ENCODE results near the gene SHC3.

Gene SHC3

DNA sequence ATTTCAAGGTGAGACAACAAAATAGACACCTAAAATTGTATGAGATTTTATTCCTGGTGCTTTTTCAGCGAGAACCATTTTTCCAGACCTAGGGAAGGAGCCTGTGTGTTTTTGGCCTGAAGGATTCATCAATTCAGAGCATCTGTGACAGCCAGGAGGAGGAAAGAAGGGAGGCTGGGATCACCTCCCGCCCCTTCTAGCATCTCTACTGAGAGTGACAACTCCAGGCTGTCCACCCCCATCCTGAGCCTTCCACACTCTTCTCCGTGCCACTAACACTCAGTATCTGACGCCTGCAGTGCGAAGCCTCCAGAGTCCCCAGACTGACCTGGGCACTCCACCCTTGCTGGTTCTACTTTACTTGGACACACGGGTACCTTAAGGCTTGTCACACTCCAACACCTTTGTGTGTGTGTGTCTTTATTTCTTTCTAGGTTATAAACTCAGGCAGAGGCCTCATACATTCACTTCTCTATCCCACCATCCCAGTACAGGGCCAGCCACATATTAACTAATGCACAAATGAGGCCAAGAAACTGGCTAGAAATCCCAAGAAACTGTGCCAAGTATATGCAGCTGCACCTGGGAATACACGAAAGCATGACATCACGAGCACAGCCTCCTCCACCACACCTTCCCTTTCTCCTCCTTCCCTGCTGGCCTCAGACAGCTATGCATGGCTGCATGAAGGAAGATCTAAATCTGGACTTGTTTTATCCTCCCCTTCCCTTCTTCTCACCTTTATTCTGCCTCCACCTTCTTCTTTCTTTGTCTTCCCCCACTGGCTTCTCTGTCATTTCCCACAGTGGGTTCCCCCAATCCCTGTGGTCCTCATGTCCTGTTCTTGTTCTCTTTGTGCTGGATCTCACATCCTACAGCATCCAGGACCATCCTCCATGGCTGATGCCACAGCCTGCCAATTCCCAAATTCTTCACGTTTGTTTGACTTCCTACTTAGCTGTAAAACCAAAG is 171.3 kb downstream of the SHC3 start:
- in situ Hi-C loops (cut with HindIII; ENCODE audit: low sequenced_read_pairs), result loop anchor here (25.0 kb wide), 1 partner anchor 420 kb away; no protein-coding TSS in a partner anchor

DNA sequence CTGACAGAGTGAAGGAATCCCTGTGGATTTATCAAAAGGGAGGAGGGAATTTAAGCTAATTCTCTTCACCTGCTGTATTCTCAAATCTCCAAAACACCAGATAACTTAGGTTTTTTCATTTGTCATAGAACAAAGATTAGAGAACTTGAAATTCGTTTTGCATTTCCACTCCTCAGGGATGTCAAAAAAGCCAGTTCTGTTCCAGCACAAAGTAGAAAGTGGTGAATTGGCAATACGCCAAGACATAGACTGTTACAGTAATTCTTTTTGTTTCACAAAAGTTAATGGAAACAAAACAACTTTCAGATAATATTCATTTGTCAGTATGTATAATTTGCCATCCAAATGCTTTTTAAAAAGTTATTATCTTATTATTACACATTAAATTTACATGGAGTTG is 172.4 kb downstream of the SHC3 start:
- in situ Hi-C loops (cut with HindIII; ENCODE audit: low sequenced_read_pairs), result loop anchor here (25.0 kb wide), 1 partner anchor 419 kb away; no protein-coding TSS in a partner anchor

DNA sequence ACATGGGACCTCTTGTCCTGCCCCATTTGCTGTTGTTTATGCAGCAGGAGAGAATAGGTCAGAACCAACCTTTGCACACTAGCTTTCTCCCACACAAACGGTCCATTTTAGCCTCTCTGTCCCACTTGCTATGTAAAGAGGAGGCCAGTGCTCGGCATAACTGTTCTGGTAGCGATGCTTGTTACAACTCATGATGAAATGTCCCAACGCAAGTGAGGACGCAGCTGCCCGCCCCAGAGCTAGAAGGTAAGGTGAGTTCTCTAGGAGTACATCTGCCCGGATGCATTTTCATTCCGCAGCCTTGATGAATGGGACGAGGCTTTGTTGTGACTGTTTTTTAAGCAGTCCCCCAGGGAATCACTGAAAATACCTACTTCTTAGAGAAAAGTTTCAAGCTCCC is 173.3 kb downstream of the SHC3 start:
- in situ Hi-C loops (cut with HindIII; ENCODE audit: low sequenced_read_pairs), result loop anchor here (25.0 kb wide), 1 partner anchor 418 kb away; no protein-coding TSS in a partner anchor

DNA sequence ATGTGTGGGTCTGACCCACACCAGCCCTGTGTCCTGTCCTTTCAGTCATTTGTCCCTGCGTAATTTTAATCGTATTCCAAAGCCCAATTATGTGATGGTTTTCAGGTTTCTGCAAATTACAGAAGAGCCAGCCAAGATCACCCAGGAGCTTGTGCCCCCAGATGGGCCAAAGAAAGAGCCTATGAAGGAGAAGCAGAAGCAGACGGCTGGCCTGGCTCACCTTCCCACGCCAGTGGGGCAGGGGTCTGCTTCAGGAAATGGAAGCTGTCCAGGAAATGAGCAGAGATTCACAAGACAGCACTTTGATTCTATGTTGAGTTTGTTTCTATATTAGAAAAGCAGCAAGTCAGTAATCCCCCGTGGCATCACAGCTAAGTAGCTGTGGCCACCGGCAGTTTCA is 175.6 kb downstream of the SHC3 start:
- in situ Hi-C loops (cut with HindIII; ENCODE audit: low sequenced_read_pairs), result loop anchor here (25.0 kb wide), 1 partner anchor 416 kb away; no protein-coding TSS in a partner anchor

DNA sequence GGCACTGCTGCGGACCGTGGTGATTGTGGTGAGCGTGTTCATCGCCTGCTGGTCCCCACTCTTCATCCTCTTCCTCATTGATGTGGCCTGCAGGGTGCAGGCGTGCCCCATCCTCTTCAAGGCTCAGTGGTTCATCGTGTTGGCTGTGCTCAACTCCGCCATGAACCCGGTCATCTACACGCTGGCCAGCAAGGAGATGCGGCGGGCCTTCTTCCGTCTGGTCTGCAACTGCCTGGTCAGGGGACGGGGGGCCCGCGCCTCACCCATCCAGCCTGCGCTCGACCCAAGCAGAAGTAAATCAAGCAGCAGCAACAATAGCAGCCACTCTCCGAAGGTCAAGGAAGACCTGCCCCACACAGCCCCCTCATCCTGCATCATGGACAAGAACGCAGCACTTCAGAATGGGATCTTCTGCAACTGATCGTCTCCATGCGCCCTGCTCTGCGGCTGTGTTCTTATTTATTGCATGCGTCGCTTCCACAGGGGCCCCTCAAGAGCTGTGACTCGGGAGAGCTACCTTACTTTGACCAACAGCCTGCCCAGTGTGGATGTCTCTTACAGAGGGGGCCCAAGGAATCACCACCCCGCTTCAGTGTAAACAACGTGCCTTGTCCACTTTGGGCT is 176.6 kb downstream of the SHC3 start:
- in situ Hi-C loops (cut with HindIII; ENCODE audit: low sequenced_read_pairs), result loop anchor here (25.0 kb wide), 1 partner anchor 415 kb away; no protein-coding TSS in a partner anchor

DNA sequence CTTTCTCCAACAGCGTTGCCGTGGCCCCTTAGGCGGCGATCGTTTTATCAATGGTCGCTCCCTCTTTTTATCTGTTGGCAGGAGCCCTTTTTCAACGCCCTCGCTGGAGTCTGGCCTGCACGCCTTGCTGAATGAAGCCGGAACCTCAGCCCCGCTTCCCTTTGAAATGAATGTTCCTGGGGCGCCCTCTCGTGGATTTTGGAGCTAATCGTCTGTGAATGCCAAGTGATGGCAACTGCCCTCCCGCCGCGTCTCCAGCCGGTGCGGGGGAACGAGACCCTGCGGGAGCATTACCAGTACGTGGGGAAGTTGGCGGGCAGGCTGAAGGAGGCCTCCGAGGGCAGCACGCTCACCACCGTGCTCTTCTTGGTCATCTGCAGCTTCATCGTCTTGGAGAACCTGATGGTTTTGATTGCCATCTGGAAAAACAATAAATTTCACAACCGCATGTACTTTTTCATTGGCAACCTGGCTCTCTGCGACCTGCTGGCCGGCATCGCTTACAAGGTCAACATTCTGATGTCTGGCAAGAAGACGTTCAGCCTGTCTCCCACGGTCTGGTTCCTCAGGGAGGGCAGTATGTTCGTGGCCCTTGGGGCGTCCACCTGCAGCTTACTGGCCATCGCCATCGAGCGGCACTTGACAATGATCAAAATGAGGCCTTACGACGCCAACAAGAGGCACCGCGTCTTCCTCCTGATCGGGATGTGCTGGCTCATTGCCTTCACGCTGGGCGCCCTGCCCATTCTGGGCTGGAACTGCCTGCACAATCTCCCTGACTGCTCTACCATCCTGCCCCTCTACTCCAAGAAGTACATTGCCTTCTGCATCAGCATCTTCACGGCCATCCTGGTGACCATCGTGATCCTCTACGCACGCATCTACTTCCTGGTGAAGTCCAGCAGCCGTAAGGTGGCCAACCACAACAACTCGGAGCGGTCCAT is 177.4 kb downstream of the SHC3 start:
- in situ Hi-C loops (cut with HindIII; ENCODE audit: low sequenced_read_pairs), result loop anchor here (25.0 kb wide), 1 partner anchor 414 kb away; no protein-coding TSS in a partner anchor

- in situ Hi-C loops (cut with HindIII; ENCODE audit: low sequenced_read_pairs), result loop anchor here (25.0 kb wide), 1 partner anchor 413 kb away; no protein-coding TSS in a partner anchor
These were observed 178.2 kb downstream of the SHC3 start for GRCh38 chr9:89000371-89000781.

DNA sequence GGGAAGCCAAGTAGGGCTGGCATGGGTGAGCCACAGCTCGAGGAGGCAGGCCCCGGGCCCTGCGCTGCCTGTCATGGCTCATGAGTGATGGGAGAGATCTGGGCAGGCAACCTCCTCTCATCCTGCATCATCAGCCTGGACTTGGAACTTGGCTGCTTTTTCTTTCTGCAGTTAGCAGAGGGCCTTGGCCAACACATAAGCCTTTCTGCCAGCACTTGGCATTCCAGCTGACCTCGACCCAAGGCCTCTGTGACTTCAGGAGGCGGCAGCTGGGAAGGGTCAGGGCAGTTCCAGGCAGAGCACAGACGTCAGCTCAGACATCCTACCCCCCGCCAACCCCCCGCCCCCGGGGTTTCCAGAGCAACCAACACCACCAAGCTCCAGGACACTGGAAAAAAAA is 179.7 kb downstream of the SHC3 start:
- in situ Hi-C loops (cut with HindIII; ENCODE audit: low sequenced_read_pairs), result no loop called here

DNA sequence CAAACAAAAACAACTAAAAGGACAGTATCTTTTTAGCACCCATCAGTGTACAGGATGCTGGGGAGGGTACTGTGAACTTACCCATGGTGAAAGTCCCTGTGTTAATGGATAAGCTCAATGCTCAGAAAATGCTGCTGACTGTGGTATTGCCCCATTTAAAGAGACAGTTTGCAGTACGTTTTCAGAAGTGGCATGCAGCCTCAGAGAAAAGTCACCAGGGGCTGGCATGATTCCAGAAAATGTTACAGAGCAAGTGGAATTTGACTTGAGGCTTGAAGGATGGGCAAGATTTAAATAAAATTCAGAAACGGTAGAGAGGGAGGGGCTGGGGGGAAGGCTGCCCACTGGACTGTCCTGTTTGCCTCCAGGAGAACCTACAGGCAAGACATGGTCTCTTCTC is 180.1 kb downstream of the SHC3 start:
- in situ Hi-C loops (cut with HindIII; ENCODE audit: low sequenced_read_pairs), result no loop called here

GRCh38 chr9:88997646-88998045 is 181.0 kb downstream of the SHC3 start:
- in situ Hi-C loops (cut with HindIII; ENCODE audit: low sequenced_read_pairs), result no loop called here

GRCh38 chr9:88996921-88997235 is 181.7 kb downstream of the SHC3 start:
- in situ Hi-C loops (cut with HindIII; ENCODE audit: low sequenced_read_pairs), result no loop called here

- in situ Hi-C loops (cut with HindIII; ENCODE audit: low sequenced_read_pairs), result no loop called here
These were observed 182.3 kb downstream of the SHC3 start for GRCh38 chr9:88996046-88996920.

- in situ Hi-C loops (cut with HindIII; ENCODE audit: low sequenced_read_pairs), result no loop called here
These were observed 183.0 kb downstream of the SHC3 start for GRCh38 chr9:88995627-88996026.

GRCh38 chr9:88995200-88995577 is 183.4 kb downstream of the SHC3 start:
- in situ Hi-C loops (cut with HindIII; ENCODE audit: low sequenced_read_pairs), result no loop called here

DNA sequence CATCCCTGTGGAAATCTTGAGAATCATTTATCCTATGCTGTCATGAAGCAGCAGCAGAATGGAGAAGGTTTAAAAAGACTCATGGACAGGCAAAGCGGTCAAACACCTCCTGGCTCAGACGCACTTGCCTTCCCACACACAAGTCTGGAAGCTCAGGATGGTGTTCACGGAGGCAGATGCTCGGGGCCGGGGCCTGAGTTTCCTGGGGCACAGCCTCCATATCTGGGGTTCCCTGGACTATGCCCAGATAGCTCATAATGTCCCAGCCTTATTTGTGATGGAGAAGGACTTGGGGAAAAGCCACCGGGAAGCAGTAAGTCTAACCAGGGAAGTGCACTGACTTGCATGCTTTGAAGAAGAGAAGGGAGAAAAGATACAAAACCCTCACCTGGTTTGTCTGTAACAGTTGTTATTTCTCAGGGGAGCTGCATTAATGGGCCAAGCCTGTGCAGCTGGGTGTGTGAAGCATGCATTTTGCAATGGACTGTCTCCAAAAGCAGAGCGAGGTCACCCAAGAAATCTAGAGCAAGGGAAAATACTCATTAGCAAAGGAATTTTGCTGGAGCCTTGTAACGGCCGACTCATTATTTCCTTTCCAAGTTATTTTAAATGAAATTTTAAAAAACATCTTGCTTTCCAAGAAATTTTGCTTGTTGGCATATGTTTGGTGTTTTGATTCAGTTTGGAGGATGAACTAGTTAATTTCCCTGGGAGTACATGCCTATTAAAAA is 184.0 kb downstream of the SHC3 start:
- in situ Hi-C loops (cut with HindIII; ENCODE audit: low sequenced_read_pairs), result no loop called here

DNA sequence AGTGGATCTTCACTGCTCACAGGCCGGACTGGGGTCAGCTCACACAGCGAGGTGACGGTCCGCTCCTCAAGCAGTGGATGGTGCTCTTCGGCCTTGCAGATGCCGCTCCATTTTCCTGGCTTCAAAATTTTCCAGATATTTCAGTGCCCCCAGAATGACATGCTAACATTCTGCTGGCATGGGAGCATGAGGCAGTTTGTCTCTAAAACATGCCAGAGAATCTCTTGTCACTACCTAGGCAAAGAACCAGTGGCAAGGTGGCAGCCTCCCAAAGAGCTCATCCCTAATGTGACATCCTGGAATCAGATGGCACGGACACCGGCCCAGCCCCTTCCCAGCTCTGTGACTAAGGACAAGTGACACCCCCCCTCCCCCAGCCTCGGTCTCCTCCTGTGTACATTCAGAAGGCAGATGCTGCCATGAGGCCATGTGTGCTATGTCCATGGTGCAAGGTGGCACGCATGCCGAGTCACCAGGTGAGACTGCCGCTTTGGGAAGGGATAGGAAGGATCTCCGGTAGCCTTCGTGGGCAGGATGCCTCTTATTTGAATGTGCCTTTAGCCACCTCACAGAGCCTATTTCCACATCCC is 184.7 kb downstream of the SHC3 start:
- in situ Hi-C loops (cut with HindIII; ENCODE audit: low sequenced_read_pairs), result no loop called here

- in situ Hi-C loops (cut with HindIII; ENCODE audit: low sequenced_read_pairs), result no loop called here
These were observed 185.3 kb downstream of the SHC3 start for GRCh38 chr9:88993327-88993726.

DNA sequence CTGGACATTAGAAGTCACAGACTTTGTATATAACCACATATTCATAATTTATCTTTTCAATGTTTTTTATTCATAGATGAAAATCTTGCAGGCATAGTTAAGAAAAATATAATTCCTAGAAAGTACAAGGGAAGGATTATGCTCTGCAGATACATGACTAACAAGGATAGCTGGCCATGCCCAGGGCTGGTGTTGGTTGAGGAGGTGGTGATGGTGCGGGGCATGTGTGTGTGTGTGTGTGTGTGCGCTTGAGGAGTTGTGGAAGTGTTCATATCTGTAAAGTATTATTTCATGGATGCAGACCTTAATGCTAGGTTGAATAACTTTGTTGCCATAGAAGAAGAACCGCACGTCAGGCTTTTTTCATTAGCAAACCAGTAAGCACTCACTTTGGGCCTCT is 186.1 kb downstream of the SHC3 start:
- in situ Hi-C loops (cut with HindIII; ENCODE audit: low sequenced_read_pairs), result no loop called here

All from endothelial cell of hepatic sinusoid (primary cell).